Muscle of arm (tissue), 12 donors: ENCODE data around the gene LSR. TPM values are rescaled to one million over a fixed set of nuclear protein-coding genes. Genes with fewer than 3 reads are reported as not detected.

Experiments used
- DNase-seq: peaks from one replicate; pipeline ENCODE4 v3.0.0-alpha.2; 2013
- polyA plus RNA-seq, 12 donors: library from polyadenylated mRNA; unstranded; fragments of 120-200 nt; gene quantifications; one replicate each; pipeline ENCODE4 v1.2.1, GENCODE V29; 2013; ENCODE audit not compliant: insufficient read length in 12 of 12

Gene LSR
- polyA plus RNA-seq, 12 donors = 1.9 to 27.8 (median 5.0) TPM; not detected in 1

DNA sequence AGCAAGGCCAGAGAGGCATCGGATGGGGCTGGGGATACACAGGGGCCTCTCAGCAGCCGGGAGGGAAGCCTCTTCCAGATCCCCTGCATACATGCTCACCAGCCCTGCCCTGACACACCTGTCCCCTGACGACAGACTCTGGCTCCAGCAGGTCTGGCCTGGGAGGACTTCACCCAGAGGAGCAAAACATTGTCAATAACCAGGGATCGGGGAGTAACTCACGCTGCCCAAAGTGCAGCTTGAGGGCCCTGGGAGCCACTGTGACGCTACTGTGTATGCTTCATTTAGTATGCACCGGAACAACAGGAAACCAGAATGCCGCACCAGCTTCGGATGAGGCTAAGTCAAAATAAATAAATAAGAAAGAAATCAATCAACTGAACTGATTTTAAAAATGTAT, 67.8 kb downstream of the LSR start:
- DNase-seq = no peak

Other genes starting within 250 kb of the LSR start
- gene GRAMD1A, start 248.7 kb upstream of the LSR start, polyA plus RNA-seq = 10 to 100 TPM in 11 of 12 donors, not detected in 1; 30.1 to 70.3 (median 37.0) TPM
- 1 to 10 TPM in 11 of 12 donors, not detected in 1; 2.1 to 7.4 (median 5.4) TPM for gene SCN1B, start 218.5 kb upstream of the LSR start, polyA plus RNA-seq
- 10 to 100 TPM in 1 of 12 donors, 1 to 10 TPM in 2, under 1 TPM in 7, not detected in 2; 0.11 to 57.4 (median 0.41) TPM for gene HPN, start 207.3 kb upstream of the LSR start, polyA plus RNA-seq
- 100 to 1,000 TPM in 1 of 12 donors, 10 to 100 TPM in 2, 1 to 10 TPM in 3, under 1 TPM in 4, not detected in 2; 0.26 to 316 (median 1.2) TPM for gene FXYD3, start 133.2 kb upstream of the LSR start, polyA plus RNA-seq
- 10 to 100 TPM in 7 of 12 donors, 1 to 10 TPM in 4, not detected in 1; 8.0 to 14.6 (median 12.0) TPM for gene LGI4, start 113.9 kb upstream of the LSR start, polyA plus RNA-seq
- 100 to 1,000 TPM in 11 of 12 donors, not detected in 1; 102 to 315 (median 204) TPM for gene FXYD1, start 110.2 kb upstream of the LSR start, polyA plus RNA-seq
- gene FXYD7, start 105.7 kb upstream of the LSR start, polyA plus RNA-seq = 1 to 10 TPM in 5 of 12 donors, under 1 TPM in 5, not detected in 2; 0.53 to 2.2 (median 1.1) TPM
- gene FXYD5, start 94.3 kb upstream of the LSR start, polyA plus RNA-seq = 10 to 100 TPM in 11 of 12 donors, not detected in 1; 15.6 to 81.8 (median 18.8) TPM
- gene FAM187B, start 20.3 kb upstream of the LSR start, polyA plus RNA-seq = not detected
- gene USF2, start 20.0 kb downstream of the LSR start, polyA plus RNA-seq = 100 to 1,000 TPM in 6 of 12 donors, 10 to 100 TPM in 5, not detected in 1; 91.0 to 157 (median 104) TPM
- under 1 TPM in 6 of 12 donors, not detected in 6; 0.09 to 0.32 (median 0.14) TPM for gene HAMP, start 33.5 kb downstream of the LSR start, polyA plus RNA-seq
- gene MAG, start 43.2 kb downstream of the LSR start, polyA plus RNA-seq = 1 to 10 TPM in 2 of 12 donors, under 1 TPM in 6, not detected in 4; 0.11 to 1.3 (median 0.37) TPM
- 1 to 10 TPM in 3 of 12 donors, under 1 TPM in 7, not detected in 2; 0.34 to 7.6 (median 0.60) TPM for gene CD22, start 80.2 kb downstream of the LSR start, polyA plus RNA-seq
- gene FFAR1, start 98.9 kb downstream of the LSR start, polyA plus RNA-seq = under 1 TPM in 1 of 12 donors, not detected in 11; 0.12 TPM
- gene FFAR3, start 109.5 kb downstream of the LSR start, polyA plus RNA-seq = under 1 TPM in 5 of 12 donors, not detected in 7; 0.09 to 0.32 (median 0.13) TPM
- gene GPR42, start 122.1 kb downstream of the LSR start, polyA plus RNA-seq = under 1 TPM in 1 of 12 donors, not detected in 11; 0.11 TPM
- under 1 TPM in 9 of 12 donors, not detected in 3; 0.08 to 0.54 (median 0.26) TPM for gene FFAR2, start 199.3 kb downstream of the LSR start, polyA plus RNA-seq
- gene KRTDAP, start 241.5 kb downstream of the LSR start, polyA plus RNA-seq = 100 to 1,000 TPM in 2 of 12 donors, 10 to 100 TPM in 1, 1 to 10 TPM in 1, under 1 TPM in 1, not detected in 7; 0.73 to 445 (median 73.3) TPM